OCI-LY7 (cell line): ENCODE measurements around the gene SLC45A3. TPM values are rescaled to one million over a fixed set of nuclear protein-coding genes. Genes with fewer than 3 reads are reported as not detected.
A peak's percentile ranks its signal among the peaks of the same experiment; 100 is the strongest.

Experiments
- BruUV-seq: library from RNA; stranded (reverse); fragments of 400-500 nt; replicated peaks from 2 replicates; lab custom pipeline; 2021; lab: Mats Ljungman, UMichigan
- CTCF ChIA-PET: fragments of 300-600 bp; sonication (Branson Sonifier 250); formaldehyde crosslinking; loops from one replicate; lab custom pipeline; 2022; ENCODE audit warnings: antibody characterized with exemption; ENCODE audit not compliant: unreplicated experiment; lab: Charles Lee
- POLR2A ChIA-PET: fragments of 300-600 bp; sonication (Branson Sonifier 250); formaldehyde crosslinking; loops from one replicate; lab custom pipeline; 2022; ENCODE audit warnings: antibody characterized with exemption; lab: Charles Lee
- DNase-seq: peaks from one replicate; pipeline ENCODE4 v3.0.0-alpha.2; 2015; ENCODE audit warnings: low spot score
- H2AFZ ChIP-seq: fragments of 200-600 bp; sonication (generic), shearing (Covaris generic); 2 replicates; pipeline ENCODE4 v1.6.1; 2014; ENCODE audit warnings: mild to moderate bottlenecking, antibody characterized with exemption, low read length, moderate library complexity
- H3K27ac ChIP-seq: fragments of 200-600 bp; sonication (generic); 2 replicates; pipeline ENCODE4 v1.5.1; 2014; ENCODE audit warnings: mixed run types, low read depth, mild to moderate bottlenecking, moderate library complexity, low read length, inconsistent platforms; ENCODE audit not compliant: poor library complexity, severe bottlenecking
- H3K36me3 ChIP-seq: fragments of 200-600 bp; sonication (generic); 2 replicates; pipeline ENCODE4 v1.6.1; 2014; ENCODE audit warnings: mild to moderate bottlenecking, antibody characterized with exemption, low read length, moderate library complexity, mixed read lengths; ENCODE audit not compliant: insufficient read depth
- H3K4me1 ChIP-seq: fragments of 200-600 bp; sonication (generic); 2 replicates; pipeline ENCODE4 v1.5.1; 2014; ENCODE audit warnings: mild to moderate bottlenecking, low read length; ENCODE audit not compliant: insufficient read depth, poor library complexity, severe bottlenecking
- H3K4me2 ChIP-seq: fragments of 200-600 bp; sonication (generic); 2 replicates; pipeline ENCODE4 v1.6.1; 2014; ENCODE audit warnings: mild to moderate bottlenecking, low read length
- H3K4me3 ChIP-seq: fragments of 200-600 bp; sonication (generic); 2 replicates; pipeline ENCODE4 v1.5.1; 2014; ENCODE audit warnings: mild to moderate bottlenecking, low read depth, low read length; ENCODE audit not compliant: poor library complexity, severe bottlenecking
- H3K79me2 ChIP-seq: fragments of 200-600 bp; sonication (generic); 2 replicates; pipeline ENCODE4 v1.6.1; 2016; ENCODE audit warnings: low read depth, mild to moderate bottlenecking, low read length, moderate library complexity, mixed read lengths; ENCODE audit not compliant: insufficient read depth
- H3K9me2 ChIP-seq: fragments of 200-600 bp; sonication (generic); 2 replicates; pipeline ENCODE4 v1.6.1; 2016; ENCODE audit warnings: mild to moderate bottlenecking, low read length, mixed read lengths; ENCODE audit not compliant: insufficient read depth
- H3K9me3 ChIP-seq: fragments of 200-600 bp; sonication (generic); 2 replicates; pipeline ENCODE4 v1.6.1; 2014; ENCODE audit warnings: mild to moderate bottlenecking, mixed run types, low read length, mixed read lengths
- H4K20me1 ChIP-seq: fragments of 200-600 bp; sonication (generic); 2 replicates; pipeline ENCODE4 v1.6.1; 2014; ENCODE audit warnings: mild to moderate bottlenecking, antibody characterized with exemption, low read length, moderate library complexity, mixed read lengths; ENCODE audit not compliant: insufficient read depth
- EZH2phosphoT487 ChIP-seq: fragments of 200-600 bp; sonication (generic); IDR thresholded peaks from 2 replicates; pipeline ENCODE4 v1.6.1; 2018; ENCODE audit warnings: low read depth, borderline replicate concordance, mild to moderate bottlenecking, mixed run types, antibody characterized with exemption, low read length, moderate library complexity, mixed read lengths
- intact Hi-C: fragments of 100-400 bp; cut with micrococcal nuclease; formaldehyde crosslinking; loops from one replicate; pipeline ENCODE4 v1.10.0; 2022; ENCODE audit not compliant: unreplicated experiment
- total RNA-seq, 2 experiments: library from RNA; depleted of rRNA in 1 of 2; stranded (reverse); fragments of >200 nt in 1 of 2; shearing (Covaris generic) in 1 of 2; gene quantifications; 2 replicates each; pipeline ENCODE4 v1.2.3, GENCODE V29; 2014 to 2022
- TF ChIP-seq, protein P1 (sequence below): fragments of 200-600 bp; sonication (generic); conservative IDR thresholded peaks from 2 replicates; pipeline ENCODE4 v1.5.1; 2014; ENCODE audit warnings: mild to moderate bottlenecking, antibody characterized with exemption, low read length, moderate library complexity, mixed read lengths

Gene SLC45A3
- total RNA-seq, 2 experiments from 2014 or later: 2.4 to 5.3 TPM

DNA sequence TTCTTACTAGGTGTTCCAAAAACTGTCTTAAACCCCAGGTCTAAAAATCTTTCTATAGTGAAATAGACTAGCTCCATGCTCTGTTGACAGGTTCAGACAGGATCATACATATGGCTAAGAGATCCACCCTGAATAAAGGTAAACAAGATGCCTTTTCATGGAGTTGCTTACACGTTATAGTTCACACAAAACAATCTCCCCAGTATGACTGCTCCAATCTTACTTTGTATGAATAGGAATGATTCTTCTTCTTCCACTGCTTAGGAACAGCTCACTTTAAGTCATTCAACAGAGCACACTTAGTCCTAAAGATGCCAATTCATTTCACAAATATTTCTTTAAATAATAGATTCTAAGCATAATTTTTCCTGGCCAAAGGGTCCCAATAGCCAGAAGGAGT is 64.5 kb downstream of the SLC45A3 start:
- TSS peak; percentile 16 for BruUV-seq

DNA sequence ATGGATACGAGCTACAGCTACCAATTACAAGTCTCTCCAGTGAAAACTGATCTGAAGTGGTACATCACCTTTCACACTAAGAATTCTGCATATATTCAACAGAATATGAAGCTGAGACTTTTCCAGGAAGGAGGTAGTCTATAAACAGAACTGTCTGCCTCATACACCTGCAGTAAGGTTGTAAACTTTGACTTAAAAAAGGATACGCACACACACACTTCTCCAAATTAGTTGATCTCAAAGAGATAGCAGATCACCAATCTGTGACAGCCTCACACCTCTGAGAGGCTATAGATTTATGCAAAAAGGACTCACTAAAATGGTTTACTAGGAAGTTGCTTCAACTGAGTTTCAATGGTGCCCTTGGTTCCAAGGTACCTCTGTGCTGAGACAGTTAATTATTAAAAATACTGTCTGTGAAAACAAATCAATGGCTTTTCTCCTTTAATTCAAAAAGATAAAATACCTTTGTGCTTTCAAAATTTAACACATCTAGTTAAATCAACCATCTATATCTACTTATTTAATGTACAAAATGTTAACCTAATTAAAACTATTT is 66.4 kb downstream of the SLC45A3 start:
- H3K36me3 ChIP-seq: peaks cover 97% of the 10 kb centered on the region
- intact Hi-C loops: no loop called here

More for the DNA sequence above, 64.5 kb downstream of the SLC45A3 start:
- intact Hi-C loops: no loop called here
- peaks cover 10% of the 10 kb centered on the region; the same call in 1 of the 2 replicates for H4K20me1 ChIP-seq
- no peak overlapping the region for H2AFZ ChIP-seq
- H3K9me2 ChIP-seq: no peaks in the 10 kb centered on the region
- H3K36me3 ChIP-seq: peaks cover 97% of the 10 kb centered on the region
- H3K4me3 ChIP-seq: no peak overlapping the region
- TF ChIP-seq EZH2phosphoT487: no peak
- TF ChIP-seq, protein P1, sequence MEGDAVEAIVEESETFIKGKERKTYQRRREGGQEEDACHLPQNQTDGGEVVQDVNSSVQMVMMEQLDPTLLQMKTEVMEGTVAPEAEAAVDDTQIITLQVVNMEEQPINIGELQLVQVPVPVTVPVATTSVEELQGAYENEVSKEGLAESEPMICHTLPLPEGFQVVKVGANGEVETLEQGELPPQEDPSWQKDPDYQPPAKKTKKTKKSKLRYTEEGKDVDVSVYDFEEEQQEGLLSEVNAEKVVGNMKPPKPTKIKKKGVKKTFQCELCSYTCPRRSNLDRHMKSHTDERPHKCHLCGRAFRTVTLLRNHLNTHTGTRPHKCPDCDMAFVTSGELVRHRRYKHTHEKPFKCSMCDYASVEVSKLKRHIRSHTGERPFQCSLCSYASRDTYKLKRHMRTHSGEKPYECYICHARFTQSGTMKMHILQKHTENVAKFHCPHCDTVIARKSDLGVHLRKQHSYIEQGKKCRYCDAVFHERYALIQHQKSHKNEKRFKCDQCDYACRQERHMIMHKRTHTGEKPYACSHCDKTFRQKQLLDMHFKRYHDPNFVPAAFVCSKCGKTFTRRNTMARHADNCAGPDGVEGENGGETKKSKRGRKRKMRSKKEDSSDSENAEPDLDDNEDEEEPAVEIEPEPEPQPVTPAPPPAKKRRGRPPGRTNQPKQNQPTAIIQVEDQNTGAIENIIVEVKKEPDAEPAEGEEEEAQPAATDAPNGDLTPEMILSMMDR: no peak
- no peaks in the 10 kb centered on the region for H3K9me3 ChIP-seq
- no peak overlapping the region for H3K27ac ChIP-seq
- CTCF ChIA-PET: no interaction called here
- peaks cover 77% of the 10 kb centered on the region for H3K79me2 ChIP-seq
- H3K4me1 ChIP-seq: peaks cover 16% of the 10 kb centered on the region
- POLR2A ChIA-PET: interaction anchor here (0.5 to 1.1 kb wide), 4 partner anchors 8 to 24 kb away, joined by 3 to 4 read pairs (median 4); no protein-coding TSS in a partner anchor
- H3K4me2 ChIP-seq: no peak overlapping the region
- DNase-seq: no peak

More for the DNA sequence above, 66.4 kb downstream of the SLC45A3 start:
- peak overlapping the region; percentile 46 for H3K4me2 ChIP-seq
- H3K4me1 ChIP-seq: peaks cover 16% of the 10 kb centered on the region
- BruUV-seq: no TSS peak
- POLR2A ChIA-PET: interaction anchor here (1.0 to 2.9 kb wide), 2 partner anchors 12 to 22 kb away, joined by 3 to 12 read pairs; no protein-coding TSS in a partner anchor
- peaks cover 77% of the 10 kb centered on the region for H3K79me2 ChIP-seq
- peak overlapping the region; percentile 49 for H3K27ac ChIP-seq
- no peak overlapping the region for H2AFZ ChIP-seq
- peaks cover 19% of the 10 kb centered on the region for H4K20me1 ChIP-seq
- TF ChIP-seq, protein P1: no peak
- TF ChIP-seq EZH2phosphoT487: no peak
- H3K9me2 ChIP-seq: no peaks in the 10 kb centered on the region
- H3K9me3 ChIP-seq: no peaks in the 10 kb centered on the region
- no peak for DNase-seq
- H3K4me3 ChIP-seq: no peak overlapping the region
- CTCF ChIA-PET: no interaction called here
